ENCODE data around the gene ARPP21.

DNA sequence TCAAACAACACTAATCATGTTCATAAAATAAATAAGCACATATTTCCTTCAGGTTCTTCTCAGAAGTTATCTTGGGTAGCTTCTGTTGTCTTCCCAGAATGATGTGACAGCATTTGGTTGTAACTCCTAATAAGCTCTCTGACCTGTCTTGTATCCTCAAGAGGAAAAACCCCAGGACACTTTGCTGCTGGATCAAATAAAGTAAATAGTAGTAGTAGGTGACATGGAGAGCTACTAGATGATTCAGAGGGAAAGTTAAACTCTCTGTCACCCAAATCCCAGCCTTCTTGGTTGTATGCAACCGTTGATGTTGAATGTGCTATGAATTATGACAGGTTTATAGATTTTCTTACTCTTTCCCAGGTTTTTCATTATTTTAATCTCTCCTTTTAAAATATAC, 143.0 kb downstream of the ARPP21 start:
- TF ChIP-seq, protein P1, sequence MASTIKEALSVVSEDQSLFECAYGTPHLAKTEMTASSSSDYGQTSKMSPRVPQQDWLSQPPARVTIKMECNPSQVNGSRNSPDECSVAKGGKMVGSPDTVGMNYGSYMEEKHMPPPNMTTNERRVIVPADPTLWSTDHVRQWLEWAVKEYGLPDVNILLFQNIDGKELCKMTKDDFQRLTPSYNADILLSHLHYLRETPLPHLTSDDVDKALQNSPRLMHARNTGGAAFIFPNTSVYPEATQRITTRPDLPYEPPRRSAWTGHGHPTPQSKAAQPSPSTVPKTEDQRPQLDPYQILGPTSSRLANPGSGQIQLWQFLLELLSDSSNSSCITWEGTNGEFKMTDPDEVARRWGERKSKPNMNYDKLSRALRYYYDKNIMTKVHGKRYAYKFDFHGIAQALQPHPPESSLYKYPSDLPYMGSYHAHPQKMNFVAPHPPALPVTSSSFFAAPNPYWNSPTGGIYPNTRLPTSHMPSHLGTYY (CRISPR knock-in tag; IDR thresholded peaks at IDR 0.05), result no peak
- no peak for TF ChIP-seq ZNF416 (CRISPR knock-in tag; IDR thresholded peaks at IDR 0.05)
- TF ChIP-seq, protein P2, sequence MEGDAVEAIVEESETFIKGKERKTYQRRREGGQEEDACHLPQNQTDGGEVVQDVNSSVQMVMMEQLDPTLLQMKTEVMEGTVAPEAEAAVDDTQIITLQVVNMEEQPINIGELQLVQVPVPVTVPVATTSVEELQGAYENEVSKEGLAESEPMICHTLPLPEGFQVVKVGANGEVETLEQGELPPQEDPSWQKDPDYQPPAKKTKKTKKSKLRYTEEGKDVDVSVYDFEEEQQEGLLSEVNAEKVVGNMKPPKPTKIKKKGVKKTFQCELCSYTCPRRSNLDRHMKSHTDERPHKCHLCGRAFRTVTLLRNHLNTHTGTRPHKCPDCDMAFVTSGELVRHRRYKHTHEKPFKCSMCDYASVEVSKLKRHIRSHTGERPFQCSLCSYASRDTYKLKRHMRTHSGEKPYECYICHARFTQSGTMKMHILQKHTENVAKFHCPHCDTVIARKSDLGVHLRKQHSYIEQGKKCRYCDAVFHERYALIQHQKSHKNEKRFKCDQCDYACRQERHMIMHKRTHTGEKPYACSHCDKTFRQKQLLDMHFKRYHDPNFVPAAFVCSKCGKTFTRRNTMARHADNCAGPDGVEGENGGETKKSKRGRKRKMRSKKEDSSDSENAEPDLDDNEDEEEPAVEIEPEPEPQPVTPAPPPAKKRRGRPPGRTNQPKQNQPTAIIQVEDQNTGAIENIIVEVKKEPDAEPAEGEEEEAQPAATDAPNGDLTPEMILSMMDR (IDR thresholded peaks at IDR 0.05), result no peak
- TF ChIP-seq ETV6 (CRISPR knock-in tag; IDR thresholded peaks at IDR 0.05), result no peak
- TF ChIP-seq, protein P3, sequence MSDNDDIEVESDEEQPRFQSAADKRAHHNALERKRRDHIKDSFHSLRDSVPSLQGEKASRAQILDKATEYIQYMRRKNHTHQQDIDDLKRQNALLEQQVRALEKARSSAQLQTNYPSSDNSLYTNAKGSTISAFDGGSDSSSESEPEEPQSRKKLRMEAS (CRISPR knock-in tag; IDR thresholded peaks at IDR 0.05), result no peak
- no peak for TF ChIP-seq KAT7 (CRISPR knock-in tag; IDR thresholded peaks at IDR 0.05; ENCODE audit: borderline replicate concordance)

All from WTC11 (cell line).